ENCODE measurements around the gene RPF1. TPM values are rescaled to one million over a fixed set of nuclear protein-coding genes. Genes with fewer than 3 reads are reported as not detected.

Gene RPF1
- total RNA-seq, 2 donors from 2014 or later, result 17.9 to 33.2 TPM

- Histone ChIP-seq H3K36me3 (no peaks in the 10 kb centered on the region), H3K27ac (peak overlapping the region; percentile 85), H3K9me3 (no peaks in the 10 kb centered on the region), H3K4me1 (ENCODE audit: control insufficient read depth in 1 of 2, low read depth in 2 of 2) (peaks cover 15 to 17% of the 10 kb centered on the region in 2 donors), H3K27me3 (replicated peaks; ENCODE audit: insufficient read depth) (no peaks in the 10 kb centered on the region), H3K4me3 (peak overlapping the region; percentile 95)
- ATAC-seq (ENCODE audit: insufficient number of reproducible peaks, low FRiP score, low read depth) (no peak), DNase-seq (ENCODE audit: low spot score) (no peak)
- no peak for TF ChIP-seq CTCF (IDR thresholded peaks at IDR 0.05)
Measured at GRCh38 chr1:84479998-84480397, 932 bp downstream of the RPF1 start.

- peak overlapping the region; percentile 95 for H3K4me3 ChIP-seq
- TF ChIP-seq CTCF (IDR thresholded peaks at IDR 0.05), result no peak
- no peak overlapping the region for H3K27ac ChIP-seq
- peaks cover 15 to 17% of the 10 kb centered on the region in 2 donors for H3K4me1 ChIP-seq (ENCODE audit: control insufficient read depth in 1 of 2, low read depth in 2 of 2)
- H3K36me3 ChIP-seq, result no peaks in the 10 kb centered on the region
- H3K9me3 ChIP-seq, result no peaks in the 10 kb centered on the region
- DNase-seq (ENCODE audit: low spot score) (no peak), ATAC-seq (ENCODE audit: insufficient number of reproducible peaks, low FRiP score, low read depth) (no peak)
- H3K27me3 ChIP-seq (replicated peaks; ENCODE audit: insufficient read depth), result no peaks in the 10 kb centered on the region
Measured at GRCh38 chr1:84480650-84481049, 1.6 kb downstream of the RPF1 start.

GRCh38 chr1:84481317-84481716 lies 2.3 kb downstream of the RPF1 start:
- no peak overlapping the region for H3K4me3 ChIP-seq

GRCh38 chr1:84488107-84488506 lies 9.0 kb downstream of the RPF1 start:
- Histone ChIP-seq H3K36me3 (peaks cover 17% of the 10 kb centered on the region), H3K4me1 (ENCODE audit: control insufficient read depth in 1 of 2, low read depth in 2 of 2) (no peaks in the 10 kb centered on the region), H3K27ac (no peak overlapping the region), H3K4me3 (no peak overlapping the region), H3K27me3 (replicated peaks; ENCODE audit: insufficient read depth) (no peaks in the 10 kb centered on the region), H3K9me3 (no peaks in the 10 kb centered on the region)
- no peak for DNase-seq (ENCODE audit: low spot score)
- no peak for TF ChIP-seq CTCF (IDR thresholded peaks at IDR 0.05)
- no peak for ATAC-seq (ENCODE audit: insufficient number of reproducible peaks, low FRiP score, low read depth)

More at GRCh38 chr1:84481317-84481716, 2.3 kb downstream of the RPF1 start:
- H3K36me3 ChIP-seq, result no peaks in the 10 kb centered on the region
- H3K27ac ChIP-seq, result no peak overlapping the region
- DNase-seq (ENCODE audit: low spot score), result no peak
- peaks cover 15 to 17% of the 10 kb centered on the region in 2 donors for H3K4me1 ChIP-seq (ENCODE audit: control insufficient read depth in 1 of 2, low read depth in 2 of 2)
- H3K27me3 ChIP-seq (replicated peaks; ENCODE audit: insufficient read depth), result no peaks in the 10 kb centered on the region
- H3K9me3 ChIP-seq, result no peaks in the 10 kb centered on the region
- no peak for ATAC-seq (ENCODE audit: insufficient number of reproducible peaks, low FRiP score, low read depth)
- TF ChIP-seq CTCF (IDR thresholded peaks at IDR 0.05), result no peak

GRCh38 chr1:84489766-84490165 lies 10.7 kb downstream of the RPF1 start:
- Histone ChIP-seq H3K27me3 (replicated peaks; ENCODE audit: insufficient read depth) (no peaks in the 10 kb centered on the region), H3K4me1 (ENCODE audit: control insufficient read depth in 1 of 2, low read depth in 2 of 2) (no peaks in the 10 kb centered on the region), H3K27ac (no peak overlapping the region), H3K9me3 (no peaks in the 10 kb centered on the region), H3K4me3 (no peak overlapping the region), H3K36me3 (peaks cover 17% of the 10 kb centered on the region)
- no peak for TF ChIP-seq CTCF (IDR thresholded peaks at IDR 0.05)
- no peak for ATAC-seq (ENCODE audit: insufficient number of reproducible peaks, low FRiP score, low read depth)
- DNase-seq (ENCODE audit: low spot score), result no peak

Data from thoracic aorta (tissue), 2 donors.